ENCODE results near the gene AQR. TPM values are rescaled to one million over a fixed set of nuclear protein-coding genes. Genes with fewer than 3 reads are reported as not detected.

Gene AQR
- total and polyA plus RNA-seq, 10 of the 15 experiments (the other 5 are each of a cell fraction or from before 2014, with no cell fraction given) = 18.2 to 53.5 (median 32.6) TPM

DNA sequence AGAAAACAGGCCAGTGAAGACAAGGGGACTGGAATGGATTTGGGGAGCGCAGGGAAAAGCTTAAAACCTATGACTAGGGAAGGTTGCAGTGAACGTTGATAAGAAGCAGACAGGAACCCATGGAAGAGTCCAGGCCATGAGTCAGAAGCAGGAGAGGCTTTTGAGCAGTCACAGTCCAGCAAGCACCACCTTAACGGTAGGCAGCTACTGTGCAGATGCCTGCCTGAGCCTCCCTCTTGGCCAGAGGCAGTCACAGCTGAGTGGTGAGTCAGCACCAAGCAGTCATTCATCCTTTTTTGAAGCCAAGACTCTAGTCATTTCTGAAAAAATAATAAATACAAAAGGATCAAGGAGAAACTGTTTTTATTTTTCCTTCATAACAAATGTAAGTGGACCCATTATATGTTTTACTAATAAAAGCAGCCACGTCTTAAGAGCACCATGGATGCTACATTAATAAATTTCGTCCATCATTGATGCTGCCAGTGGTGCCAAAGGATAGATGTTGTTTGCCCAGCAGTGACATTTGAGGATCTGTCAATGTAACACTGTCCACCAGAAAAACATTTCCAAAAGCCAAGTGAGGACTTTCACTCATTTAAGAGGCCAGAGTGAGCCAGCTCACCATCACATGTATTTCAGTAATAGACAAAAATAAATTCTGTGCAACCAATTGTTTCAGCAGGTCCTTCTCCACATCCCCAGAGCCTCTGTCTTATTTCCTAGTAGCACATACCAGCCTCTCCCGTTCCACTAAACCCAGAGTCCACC, 132.1 kb downstream of the AQR start:
- no peak overlapping the region for H3K4me3 ChIP-seq
- ChIA-PET POLR2A (no interaction called here), SMC1A (ENCODE audit: uncharacterized antibody, unreplicated experiment) (no interaction called here), RAD21 (ENCODE audit: unreplicated experiment) (no interaction called here), CTCF (no interaction called here)
- H3K9me3 ChIP-seq (replicated peaks; ENCODE audit: control insufficient read depth, insufficient read depth, low read length) = no peaks in the 10 kb centered on the region
- TF ChIP-seq TCF3 (IDR thresholded peaks at IDR 0.05; ENCODE audit: borderline replicate concordance, insufficient read depth, low read depth, low read length) (no peak), TAF1 (IDR thresholded peaks at IDR 0.05; ENCODE audit: borderline replicate concordance, low read depth, low read length) (no peak), HDAC6 (IDR thresholded peaks at IDR 0.05; ENCODE audit: unreplicated experiment) (no peak), USF1 (IDR thresholded peaks at IDR 0.05; ENCODE audit: borderline replicate concordance, extremely low read length, insufficient read depth, low read depth, low read length) (no peak), HSF1 (IDR thresholded peaks at IDR 0.05; ENCODE audit: low read depth, low read length) (no peak), GATAD2B (conservative IDR thresholded peaks at IDR 0.05; ENCODE audit: low read depth) (no peak), E2F8 (IDR thresholded peaks at IDR 0.05; ENCODE audit: low read depth, partially characterized antibody) (no peak), RAD51 (IDR thresholded peaks at IDR 0.05) (no peak), EED (IDR thresholded peaks at IDR 0.05; ENCODE audit: low read depth) (no peak), NBN (IDR thresholded peaks at IDR 0.05) (no peak), RFX5 (IDR thresholded peaks at IDR 0.05; ENCODE audit: low read depth, low read length) (no peak), ZNF274 (IDR thresholded peaks at IDR 0.05; ENCODE audit: insufficient read depth, insufficient read length) (no peak), STAT3 (IDR thresholded peaks at IDR 0.05; ENCODE audit: low read depth, low read length) (no peak), IRF4 (IDR thresholded peaks at IDR 0.05; ENCODE audit: low read depth, low read length) (no peak), KAT2A (conservative IDR thresholded peaks at IDR 0.05; ENCODE audit: control insufficient read depth, low read depth, low read length) (no peak), SUZ12 (IDR thresholded peaks at IDR 0.05; ENCODE audit: unreplicated experiment) (no peak), ZBED1 (IDR thresholded peaks at IDR 0.05; ENCODE audit: borderline replicate concordance) (no peak), ZSCAN29 (IDR thresholded peaks at IDR 0.05) (no peak)
- TF ChIP-seq, protein P1, sequence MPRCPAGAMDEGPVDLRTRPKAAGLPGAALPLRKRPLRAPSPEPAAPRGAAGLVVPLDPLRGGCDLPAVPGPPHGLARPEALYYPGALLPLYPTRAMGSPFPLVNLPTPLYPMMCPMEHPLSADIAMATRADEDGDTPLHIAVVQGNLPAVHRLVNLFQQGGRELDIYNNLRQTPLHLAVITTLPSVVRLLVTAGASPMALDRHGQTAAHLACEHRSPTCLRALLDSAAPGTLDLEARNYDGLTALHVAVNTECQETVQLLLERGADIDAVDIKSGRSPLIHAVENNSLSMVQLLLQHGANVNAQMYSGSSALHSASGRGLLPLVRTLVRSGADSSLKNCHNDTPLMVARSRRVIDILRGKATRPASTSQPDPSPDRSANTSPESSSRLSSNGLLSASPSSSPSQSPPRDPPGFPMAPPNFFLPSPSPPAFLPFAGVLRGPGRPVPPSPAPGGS (IDR thresholded peaks at IDR 0.05; ENCODE audit: borderline replicate concordance, insufficient read depth, low read depth, low read length, poor library complexity, severe bottlenecking) = no peak
- no peaks in the 10 kb centered on the region for H3K4me1 ChIP-seq (ENCODE audit: control insufficient read depth, insufficient read depth, low read length)
- WGBS (ENCODE audit: insufficient coverage, insufficient replicate concordance, low lambda C conversion rate, missing lambda C conversion rate) = 11% methylated on average over 6 of the region's 6 CpGs
- no peak overlapping the region for H3K9ac ChIP-seq (ENCODE audit: control insufficient read depth, insufficient read depth, low read length)
- no peaks in the 10 kb centered on the region for H3K36me3 ChIP-seq (ENCODE audit: control insufficient read depth in 2 of 2, insufficient read depth in 2 of 2, low read length in 1 of 2)
- H3K79me2 ChIP-seq (ENCODE audit: control insufficient read depth, insufficient read depth, low read length) = no peaks in the 10 kb centered on the region
- H2AFZ ChIP-seq (ENCODE audit: control insufficient read depth, low read depth, low read length) = no peak overlapping the region
- BruUV-seq (replicated peaks) = no TSS peak
- no peak overlapping the region for H3K27ac ChIP-seq (ENCODE audit: control insufficient read depth, insufficient read depth)
- in situ Hi-C loops (cut with MboI) = no loop called here
- no peak for ATAC-seq
- no peak overlapping the region for H3K4me2 ChIP-seq (ENCODE audit: control insufficient read depth, insufficient read depth)
- H4K20me1 ChIP-seq (ENCODE audit: control insufficient read depth, insufficient read depth) = no peaks in the 10 kb centered on the region
- DNase-seq (ENCODE audit: low read depth, low spot score) = no peak
- no peaks in the 10 kb centered on the region for H3K27me3 ChIP-seq (replicated peaks in 1 of 2; ENCODE audit: control insufficient read depth in 2 of 2, insufficient read depth in 2 of 2, low read length in 1 of 2)
- intact Hi-C loops (cut with micrococcal nuclease; ENCODE audit: unreplicated experiment) = no loop called here
- FAIRE-seq = no peak

All from GM12878 (cell line).